GM10248 (cell line): Measurements from ENCODE around the gene DPPA4.

Experiments used
- CTCF ChIA-PET: fragments of 300-600 bp; sonication (Branson Sonifier 250); formaldehyde crosslinking; extraction: SDS; loops from one replicate; lab custom pipeline; 2021; ENCODE audit warnings: antibody characterized with exemption; lab: Yijun Ruan, JAX
- POLR2A ChIA-PET: fragments of 350-650 bp; sonication (Branson Sonifier 250); formaldehyde crosslinking; extraction: SDS; loops from one replicate; lab custom pipeline; 2020; ENCODE audit warnings: antibody characterized with exemption; lab: Yijun Ruan, JAX
- DNase-seq: peaks from one replicate; pipeline ENCODE4 v3.0.0; 2012; ENCODE audit errors: extremely low spot score
- CTCF ChIP-seq: IDR thresholded peaks from 2 replicates; pipeline ENCODE4 v1.5.1; 2012; ENCODE audit warnings: mild to moderate bottlenecking, low read depth; ENCODE audit errors: extremely low read depth, missing control alignments, control extremely low read depth

Gene DPPA4

GRCh38 chr3:109328202-109328601, 9.1 kb downstream of the DPPA4 start:
- POLR2A ChIA-PET: no interaction called here
- CTCF ChIA-PET: no interaction called here
- no peak for TF ChIP-seq CTCF
- no peak for DNase-seq

- no peak for TF ChIP-seq CTCF
- no peak for DNase-seq
- ChIA-PET POLR2A (no interaction called here), CTCF (no interaction called here)
Observed at GRCh38 chr3:109325657-109326056, 11.7 kb downstream of the DPPA4 start.

GRCh38 chr3:109325109-109325508, 12.2 kb downstream of the DPPA4 start:
- CTCF ChIA-PET: no interaction called here
- no peak for TF ChIP-seq CTCF
- DNase-seq: no peak
- POLR2A ChIA-PET: no interaction called here

- no peak for TF ChIP-seq CTCF
- CTCF ChIA-PET: no interaction called here
- no peak for DNase-seq
- POLR2A ChIA-PET: no interaction called here
Observed at GRCh38 chr3:109316162-109316730, 21.1 kb downstream of the DPPA4 start, which contains the start of gene DPPA2. TSS of gene DPPA2 (minus strand) at chr3:109316517. CDS start at chr3:109314542, 1,975 bp downstream.

GRCh38 chr3:109313061-109313460, 24.3 kb downstream of the DPPA4 start:
- POLR2A ChIA-PET: no interaction called here
- TF ChIP-seq CTCF: no peak
- CTCF ChIA-PET: no interaction called here
- DNase-seq: no peak

- no peak for DNase-seq
- ChIA-PET POLR2A (no interaction called here), CTCF (interaction anchor here (1.1 kb wide), 1 partner anchor 47 kb away, joined by 3 read pairs; no protein-coding TSS in a partner anchor)
- TF ChIP-seq CTCF: no peak
Observed at GRCh38 chr3:109297496-109297895, 39.9 kb downstream of the DPPA4 start.

- POLR2A ChIA-PET: no interaction called here
- TF ChIP-seq CTCF: no peak
- no peak for DNase-seq
- CTCF ChIA-PET: interaction anchor here (0.7 to 1.5 kb wide), 4 partner anchors 12 to 61 kb away, joined by 3 to 5 read pairs (median 3); no protein-coding TSS in a partner anchor
Observed at GRCh38 chr3:109284071-109284470, 53.3 kb downstream of the DPPA4 start.
